K562 (cell line): ENCODE measurements around the gene CCL27. TPM values are rescaled to one million over a fixed set of nuclear protein-coding genes. Genes with fewer than 3 reads are reported as not detected.

Source experiments
- ATAC-seq: fragments of 200-7000 bp; cut with Tn5 transposase; 3 replicates; pipeline ENCODE4 v1.9.1; 2020; ENCODE audit warnings: moderate library complexity
- BruUV-seq: library from RNA; stranded (reverse); fragments of 400-500 nt; replicated peaks from 2 replicates; lab custom pipeline; 2021; lab: Mats Ljungman, UMichigan
- CTCF ChIA-PET: fragments of 300-600 bp; formaldehyde crosslinking; extraction: SDS; loops from one replicate; lab custom pipeline; 2021; ENCODE audit warnings: low intra/inter-chr PET ratio; lab: Yijun Ruan, JAX
- POLR2A ChIA-PET: fragments of 300-600, 350-650 bp; sonication (Branson Sonifier 250); formaldehyde crosslinking; extraction: SDS; loops from one replicate; lab custom pipeline; 2021; ENCODE audit warnings: antibody characterized with exemption, inconsistent platforms; lab: Yijun Ruan, JAX
- DNase-seq, 4 experiments: peaks; one replicate each; pipeline versions ENCODE4 v3.0.0 to v3.0.0-alpha.2; 2011 to 2018; ENCODE audit warnings: low spot score in 3 of 4, mixed read lengths in 3 of 4; ENCODE audit errors: extremely low read depth in 1 of 4
- FAIRE-seq: peaks from 2 replicates; lab custom pipeline; 2011; peaks lifted over from hg19 to GRCh38; lab: Jason Lieb, UNC
- H2AFZ ChIP-seq: 2 replicates; pipeline ENCODE4 v1.6.0; 2011; ENCODE audit warnings: low read depth, low read length, control low read depth, inconsistent platforms
- H3K27ac ChIP-seq: fragments of 200-600 bp; 3 replicates; pipeline ENCODE4 v1.8.0; 2011; ENCODE audit warnings: low read depth, mild to moderate bottlenecking, control low read depth, inconsistent platforms, low read length, moderate library complexity, mixed read lengths; ENCODE audit errors: extremely low read depth
- H3K27me3 ChIP-seq, 2 experiments: fragments of 300-600 bp in 1 of 2; 2 replicates in 1 of 2; 3 replicates in 1 of 2; pipeline versions ENCODE4 v1.6.0 to v1.8.0; 2011; ENCODE audit warnings: inconsistent platforms in 2 of 2, low read length in 2 of 2, mild to moderate bottlenecking in 1 of 2, mixed read lengths in 1 of 2, moderate library complexity in 1 of 2; ENCODE audit not compliant: control insufficient read depth in 2 of 2, insufficient read depth in 2 of 2
- H3K36me3 ChIP-seq: fragments of 300-600 bp; 3 replicates; pipeline ENCODE4 v1.8.0; 2011; ENCODE audit warnings: mild to moderate bottlenecking, low read length, inconsistent platforms; ENCODE audit not compliant: control insufficient read depth, insufficient read depth
- H3K4me1 ChIP-seq, 2 experiments: fragments of 200-600 bp in 1 of 2; replicated peaks in 1 of 2; 2 replicates in 1 of 2; 3 replicates in 1 of 2; pipeline versions ENCODE4 v1.5.1 to v1.8.0; 2011; ENCODE audit warnings: inconsistent platforms in 2 of 2, low read length in 2 of 2, mild to moderate bottlenecking in 1 of 2, mixed read lengths in 1 of 2, moderate library complexity in 1 of 2; ENCODE audit not compliant: control insufficient read depth in 2 of 2, insufficient read depth in 2 of 2
- H3K4me2 ChIP-seq: 2 replicates; pipeline ENCODE4 v1.6.1; 2011; ENCODE audit warnings: low read length, control low read depth, inconsistent platforms, mixed read lengths; ENCODE audit not compliant: insufficient read depth
- H3K4me3 ChIP-seq: fragments of 200-600 bp; sonication (generic), shearing (Covaris generic); 2 replicates; pipeline ENCODE4 v1.5.1; 2016; ENCODE audit warnings: control low read depth, inconsistent platforms
- H3K79me2 ChIP-seq: fragments of 200-600 bp; 3 replicates; pipeline ENCODE4 v1.8.0; 2011; ENCODE audit warnings: low read length, inconsistent platforms; ENCODE audit not compliant: control insufficient read depth, insufficient read depth
- H3K9ac ChIP-seq, 2 experiments: 2 replicates each; pipeline versions ENCODE4 v1.6.0 to v1.6.1; 2011; ENCODE audit warnings: low read depth in 2 of 2, low read length in 2 of 2, control low read depth in 1 of 2, inconsistent platforms in 1 of 2, mild to moderate bottlenecking in 1 of 2, mixed read lengths in 1 of 2; ENCODE audit not compliant: insufficient read depth in 1 of 2
- H3K9me1 ChIP-seq: one replicate; pipeline ENCODE4 v1.6.0; 2011; ENCODE audit warnings: inconsistent platforms, mild to moderate bottlenecking, low read length, moderate library complexity; ENCODE audit not compliant: control insufficient read depth, insufficient read depth
- H3K9me3 ChIP-seq: replicated peaks from 2 replicates; pipeline ENCODE4 v1.5.1; 2011; ENCODE audit warnings: low read depth, low read length, inconsistent platforms; ENCODE audit not compliant: control insufficient read depth, insufficient read depth
- H4K20me1 ChIP-seq: replicated peaks from 2 replicates; pipeline ENCODE4 v1.6.1; 2011; ENCODE audit warnings: low read length, inconsistent platforms, mixed read lengths; ENCODE audit not compliant: control insufficient read depth, insufficient read depth
- LCOR ChIP-seq: sonication (generic); formaldehyde crosslinking; IDR thresholded peaks from 2 replicates; pipeline ENCODE4 v1.8.0; 2022; ENCODE audit warnings: mild to moderate bottlenecking, missing genetic modification reagents
- PATZ1 ChIP-seq: fragments of 250-450 bp; sonication (Bioruptor Pico); IDR thresholded peaks from 2 replicates; pipeline ENCODE4 v1.5.0; 2020; ENCODE audit warnings: mild to moderate bottlenecking, borderline replicate concordance
- PTRF ChIP-seq: fragments of 450-650 bp; IDR thresholded peaks from 2 replicates; pipeline ENCODE4 v1.6.1; 2016; ENCODE audit warnings: mild to moderate bottlenecking, missing genetic modification characterization, missing compliant biosample characterization
- RREB1 ChIP-seq: fragments of 250-450 bp; sonication (Bioruptor Pico); IDR thresholded peaks from 2 replicates; pipeline ENCODE4 v1.4.0; 2020
- ZNF398 ChIP-seq: fragments of 250-450 bp; sonication (Bioruptor Pico); IDR thresholded peaks from 2 replicates; pipeline ENCODE4 v1.8.0; 2021; ENCODE audit warnings: moderate library complexity, mild to moderate bottlenecking, inconsistent platforms
- WGBS: fragments of 100-300 bp; shearing (Covaris generic); methylation state at CpG from one replicate; pipeline ENCODE4 v1.1.6; 2016; ENCODE audit warnings: low coverage, mixed read lengths; ENCODE audit not compliant: insufficient coverage; ENCODE audit errors: missing lambda C conversion rate; 5-methylcytosine and 5-hydroxymethylcytosine counted together
- in situ Hi-C: fragments of 300-500 bp; cut with MboI; formaldehyde crosslinking; loops from 4 replicates; pipeline ENCODE4 v1.15.0; 2018; ENCODE audit warnings: inconsistent platforms, mixed read lengths
- intact Hi-C: fragments of 100-400 bp; cut with micrococcal nuclease; formaldehyde crosslinking; loops from 2 replicates; pipeline ENCODE4 v1.14.2; 2022
- polyA plus RNA-seq, 8 experiments: library from polyadenylated mRNA; depleted of rRNA in 4 of 8; stranded (reverse) in 5 of 8; unstranded in 3 of 8; fragments of >200 nt; fragmentation: Nextera tagmentation in 2 of 8; fragmentation: Illumina TruSeq in 1 of 8; extraction: Ambion mirVana in 2 of 8; extraction: Trizol in 1 of 8; gene quantifications; 2 replicates each; pipeline versions ENCODE4 v1.2.1 to v1.2.3, GENCODE V29; 2011 to 2014; ENCODE audit warnings: inconsistent platforms in 1 of 8, missing spikeins in 1 of 8
- total RNA-seq, 7 experiments: library from RNA; depleted of rRNA in 6 of 7; stranded (reverse); fragments of >200 nt in 6 of 7; fragmentation: Illumina TruSeq in 2 of 7; extraction: Trizol in 2 of 7; gene quantifications; 2 replicates each; pipeline versions ENCODE4 v1.2.1 to v1.2.3, GENCODE V29; 2011 to 2021; ENCODE audit warnings: low replicate concordance in 1 of 7

Gene CCL27
- total and polyA plus RNA-seq, 9 of the 15 experiments (the other 6 are each of a cell fraction or from before 2014, with no cell fraction given), result 0.10 to 0.53 (median 0.27) TPM; not detected in 5

- TF ChIP-seq PATZ1, result no peak
These were observed 9.9 kb downstream of the CCL27 start (continued) for GRCh38 chr9:34652602-34653000.

GRCh38 chr9:34651876-34652601 lies 10.4 kb downstream of the CCL27 start, which contains the start of gene IL11RA:
Gene IL11RA (plus strand): TSS chr9:34652185. CDS start chr9:34655218, 3,033 bp downstream.
- H3K36me3 ChIP-seq, result peaks cover 27% of the 10 kb centered on the region; the same call in 2 of the 3 replicates
- ChIA-PET POLR2A (interaction anchor here (0.6 to 2.6 kb wide), 8 partner anchors 9 to 118 kb away, joined by 3 to 13 read pairs (median 4); partner anchors contain the start of genes DCTN3 and SIGMAR1), CTCF (interaction anchor here (0.8 kb wide), 1 partner anchor 50 kb away, joined by 3 read pairs; no protein-coding TSS in a partner anchor)
- peak within 1 kb of the TSS; percentile 34 for H3K4me3 ChIP-seq
- no peaks in the 10 kb centered on the region for H4K20me1 ChIP-seq
- peak within 1 kb of the TSS; percentile 72 for H3K27ac ChIP-seq
- peak within 1 kb of the TSS; percentile 76 for H2AFZ ChIP-seq
- H3K9me3 ChIP-seq, result no peaks in the 10 kb centered on the region
- H3K79me2 ChIP-seq, result peaks cover 17% of the 10 kb centered on the region
- BruUV-seq, result no TSS peak
- H3K4me1 ChIP-seq, result peaks cover 40 to 53% of the 10 kb centered on the region in 2 experiments
- WGBS, result 0% methylated on average over 12 of the region's 24 CpGs
- intact Hi-C loops (no loop called here), in situ Hi-C loops (no loop called here)
- FAIRE-seq, result peak; percentile 97
- peak; percentile 89 for ATAC-seq
- DNase-seq, result peak; percentile 94 to 96 (median 94)
- H3K9ac ChIP-seq, result peak within 1 kb of the TSS; percentile 47 to 87
- no peaks in the 10 kb centered on the region for H3K27me3 ChIP-seq
- peaks cover 7% of the 10 kb centered on the region for H3K9me1 ChIP-seq
- H3K4me2 ChIP-seq, result peak within 1 kb of the TSS; percentile 98
- TF ChIP-seq RREB1 (CRISPR knock-in tag) (no peak), LCOR (CRISPR knock-in tag) (no peak), PTRF (no peak), ZNF398 (no peak)
